ENCODE data around the gene LRRC8D. TPM values are rescaled to one million over a fixed set of nuclear protein-coding genes. Genes with fewer than 3 reads are reported as not detected.

The LRRC8D gene
- total RNA-seq, 4 donors from 2014 or later = 28.9 to 113 (median 58.8) TPM

DNA sequence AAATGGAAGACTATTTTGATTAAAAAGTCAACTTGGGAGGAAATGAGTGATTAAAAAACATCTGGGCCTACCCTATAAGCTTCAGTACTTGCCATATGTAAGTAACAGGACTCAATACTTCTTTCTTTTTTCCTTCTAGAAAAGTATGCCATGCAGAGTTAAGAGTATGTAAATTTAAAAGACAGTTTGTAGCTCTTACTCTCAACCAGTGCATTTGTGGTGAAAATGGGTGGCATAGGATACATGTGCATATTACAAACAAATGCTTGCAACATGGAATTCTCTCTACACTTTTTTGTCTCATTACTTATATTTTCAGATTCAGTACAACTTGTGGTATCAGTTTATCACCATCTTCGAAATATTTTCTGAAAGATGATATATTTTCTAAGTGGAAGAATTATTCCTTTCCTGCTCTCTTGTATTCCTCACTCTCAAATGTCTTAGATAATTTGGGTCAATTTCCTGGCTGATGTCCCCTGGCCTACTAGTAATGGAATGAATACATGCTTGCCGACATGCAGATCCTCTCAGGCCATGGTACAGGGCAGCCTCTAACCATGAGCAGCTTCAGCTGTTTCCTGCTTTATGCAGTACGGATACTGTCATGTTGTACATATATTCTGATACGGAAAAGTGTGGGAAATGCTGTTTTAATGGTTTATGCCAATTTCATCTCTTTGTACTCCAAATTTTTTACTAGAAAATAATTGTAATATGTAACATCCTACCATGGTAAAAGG, 92.7 kb downstream of the LRRC8D start:
- no peak for DNase-seq
- Histone ChIP-seq H3K9me3 (no peaks in the 10 kb centered on the region), H3K4me1 (no peaks in the 10 kb centered on the region), H3K36me3 (no peaks in the 10 kb centered on the region), H3K4me3 (no peak overlapping the region), H3K27me3 (no peaks in the 10 kb centered on the region), H3K27ac (no peak overlapping the region)
- TF ChIP-seq POLR2A (IDR thresholded peaks at IDR 0.05) = no peak
- TF ChIP-seq, protein P1, sequence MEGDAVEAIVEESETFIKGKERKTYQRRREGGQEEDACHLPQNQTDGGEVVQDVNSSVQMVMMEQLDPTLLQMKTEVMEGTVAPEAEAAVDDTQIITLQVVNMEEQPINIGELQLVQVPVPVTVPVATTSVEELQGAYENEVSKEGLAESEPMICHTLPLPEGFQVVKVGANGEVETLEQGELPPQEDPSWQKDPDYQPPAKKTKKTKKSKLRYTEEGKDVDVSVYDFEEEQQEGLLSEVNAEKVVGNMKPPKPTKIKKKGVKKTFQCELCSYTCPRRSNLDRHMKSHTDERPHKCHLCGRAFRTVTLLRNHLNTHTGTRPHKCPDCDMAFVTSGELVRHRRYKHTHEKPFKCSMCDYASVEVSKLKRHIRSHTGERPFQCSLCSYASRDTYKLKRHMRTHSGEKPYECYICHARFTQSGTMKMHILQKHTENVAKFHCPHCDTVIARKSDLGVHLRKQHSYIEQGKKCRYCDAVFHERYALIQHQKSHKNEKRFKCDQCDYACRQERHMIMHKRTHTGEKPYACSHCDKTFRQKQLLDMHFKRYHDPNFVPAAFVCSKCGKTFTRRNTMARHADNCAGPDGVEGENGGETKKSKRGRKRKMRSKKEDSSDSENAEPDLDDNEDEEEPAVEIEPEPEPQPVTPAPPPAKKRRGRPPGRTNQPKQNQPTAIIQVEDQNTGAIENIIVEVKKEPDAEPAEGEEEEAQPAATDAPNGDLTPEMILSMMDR (IDR thresholded peaks at IDR 0.05) = no peak

DNA sequence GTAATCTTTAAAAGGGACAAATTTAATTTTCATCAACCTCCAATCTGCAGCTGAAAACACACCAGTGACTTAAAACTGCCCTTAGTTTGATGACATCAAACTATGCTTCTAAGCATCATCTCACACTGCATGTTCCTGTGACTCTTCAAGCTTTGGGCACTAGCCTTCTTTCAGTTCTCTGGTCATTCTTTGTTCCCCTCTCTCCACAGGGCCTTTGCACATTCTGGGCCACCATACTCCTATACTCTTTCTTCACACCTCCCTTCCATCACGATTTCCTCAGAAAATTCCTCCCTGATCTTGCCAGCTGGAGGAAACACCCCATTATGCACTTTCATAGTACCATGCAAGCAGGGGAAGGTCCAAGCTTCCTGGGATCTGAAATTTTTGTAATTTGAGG, 96.5 kb downstream of the LRRC8D start:
- no peak for TF ChIP-seq POLR2A (IDR thresholded peaks at IDR 0.05)
- TF ChIP-seq, protein P1 (IDR thresholded peaks at IDR 0.05) = no peak
- Histone ChIP-seq H3K4me3 (no peak overlapping the region), H3K27me3 (no peaks in the 10 kb centered on the region), H3K9me3 (no peaks in the 10 kb centered on the region), H3K4me1 (no peaks in the 10 kb centered on the region), H3K27ac (no peak overlapping the region), H3K36me3 (no peaks in the 10 kb centered on the region)
- no peak for DNase-seq

DNA sequence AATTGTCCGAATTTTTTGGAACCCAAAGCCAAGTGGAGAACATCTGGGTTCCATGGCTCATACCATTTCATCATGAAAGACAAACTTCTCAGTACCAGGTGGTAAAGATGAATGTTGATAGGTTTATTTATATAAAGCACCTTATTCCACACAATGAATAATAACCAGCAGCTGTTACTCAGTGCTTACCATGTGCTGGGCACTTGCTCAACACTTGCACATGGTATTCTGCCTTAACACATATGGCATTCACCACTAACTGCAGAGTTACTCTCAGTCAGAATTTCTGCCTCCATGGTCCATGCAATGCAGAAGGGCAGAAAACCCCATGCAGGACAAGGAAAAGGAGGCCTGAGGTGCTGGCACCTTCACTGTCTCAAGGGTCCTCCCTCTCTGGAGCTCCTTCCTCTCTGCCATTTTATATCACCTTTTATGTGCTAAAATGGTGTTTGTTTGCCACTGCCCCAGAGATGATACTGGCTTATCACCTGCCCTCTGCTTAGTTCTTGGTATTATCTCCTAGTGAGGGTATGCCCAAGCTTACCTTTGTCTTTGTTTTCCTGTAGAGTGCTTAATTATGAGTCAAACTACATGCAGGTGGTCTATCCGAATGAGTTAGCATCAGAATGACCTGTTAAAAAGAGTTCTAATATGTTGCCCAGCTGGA, 97.4 kb downstream of the LRRC8D start:
- Histone ChIP-seq H3K4me1 (no peaks in the 10 kb centered on the region), H3K27ac (no peak overlapping the region), H3K27me3 (no peaks in the 10 kb centered on the region), H3K4me3 (no peak overlapping the region), H3K9me3 (no peaks in the 10 kb centered on the region), H3K36me3 (no peaks in the 10 kb centered on the region)
- no peak for DNase-seq
- TF ChIP-seq, protein P1 (IDR thresholded peaks at IDR 0.05) = no peak
- TF ChIP-seq POLR2A (IDR thresholded peaks at IDR 0.05) = no peak

DNA sequence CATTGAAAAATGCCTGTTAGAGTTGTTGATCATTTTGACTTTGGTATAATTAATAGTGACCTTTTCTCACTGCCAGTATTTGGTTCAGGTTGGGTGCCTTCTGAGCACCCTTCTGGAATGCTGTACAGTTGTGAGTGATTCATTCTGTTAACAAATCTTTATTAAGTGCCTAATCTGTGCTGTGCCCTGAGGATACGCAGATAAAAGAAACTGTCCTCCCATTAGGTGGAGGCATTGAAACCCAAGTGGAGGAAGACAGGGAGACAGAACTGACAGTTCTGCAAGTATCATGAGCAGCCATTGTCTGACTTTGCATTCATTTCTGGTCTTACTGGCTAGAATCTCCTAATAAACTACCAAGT, 97.9 kb downstream of the LRRC8D start:
- no peak overlapping the region for H3K4me3 ChIP-seq
- no peaks in the 10 kb centered on the region for H3K27me3 ChIP-seq
- TF ChIP-seq, protein P1 (IDR thresholded peaks at IDR 0.05) = no peak
- no peak for TF ChIP-seq POLR2A (IDR thresholded peaks at IDR 0.05)
- H3K27ac ChIP-seq = no peak overlapping the region
- H3K4me1 ChIP-seq = no peaks in the 10 kb centered on the region
- no peaks in the 10 kb centered on the region for H3K36me3 ChIP-seq
- DNase-seq = no peak
- no peaks in the 10 kb centered on the region for H3K9me3 ChIP-seq

DNA sequence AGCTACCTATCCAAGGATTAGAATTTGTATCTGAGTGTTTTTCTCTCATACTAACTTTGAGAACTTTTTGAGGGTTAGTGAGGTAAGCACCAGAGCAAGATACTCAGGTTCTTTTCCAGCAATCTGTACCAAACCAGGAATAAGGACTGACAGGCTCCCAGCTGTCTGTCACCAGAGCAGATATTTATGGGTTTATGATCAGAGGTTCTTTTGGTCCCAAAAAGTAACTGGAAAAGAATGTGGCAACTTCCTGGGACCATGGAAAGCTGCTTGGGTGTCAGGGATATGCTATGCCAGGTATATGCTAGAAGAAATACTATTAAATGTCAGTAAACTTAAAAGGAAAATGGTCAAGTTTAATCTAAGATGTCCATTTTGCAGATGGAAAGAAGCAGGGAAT, 98.3 kb downstream of the LRRC8D start:
- Histone ChIP-seq H3K36me3 (no peaks in the 10 kb centered on the region), H3K27me3 (no peaks in the 10 kb centered on the region), H3K4me1 (no peaks in the 10 kb centered on the region), H3K4me3 (no peak overlapping the region), H3K9me3 (no peaks in the 10 kb centered on the region), H3K27ac (no peak overlapping the region)
- no peak for TF ChIP-seq POLR2A (IDR thresholded peaks at IDR 0.05)
- TF ChIP-seq, protein P1 (IDR thresholded peaks at IDR 0.05) = no peak
- DNase-seq = no peak
